GM12878 (cell line): ENCODE results near the gene CCNY. TPM values are rescaled to one million over a fixed set of nuclear protein-coding genes. Genes with fewer than 3 reads are reported as not detected.

Experiments
- ATAC-seq: fragments of 200-7000 bp; cut with Tn5 transposase; 3 replicates; pipeline ENCODE4 v1.9.1; 2020; ENCODE audit warnings: mild to moderate bottlenecking, moderate library complexity
- BruUV-seq: library from RNA; stranded (reverse); fragments of 400-500 nt; replicated peaks from 2 replicates; lab custom pipeline; 2021; lab: Mats Ljungman, UMichigan
- CTCF ChIA-PET: fragments of 300-600 bp; sonication (Branson Sonifier 250); formaldehyde crosslinking; extraction: SDS; loops from one replicate; lab custom pipeline; 2021; ENCODE audit warnings: inconsistent platforms; lab: Yijun Ruan, JAX
- POLR2A ChIA-PET: fragments of 350-600 bp; formaldehyde crosslinking; extraction: SDS; loops from one replicate; lab custom pipeline; 2021; ENCODE audit warnings: inconsistent platforms; lab: Charles Lee
- RAD21 ChIA-PET: fragments of 300-600 bp; sonication (Branson Sonifier 250); formaldehyde crosslinking; loops from one replicate; lab custom pipeline; 2023; ENCODE audit warnings: antibody characterized with exemption; ENCODE audit not compliant: unreplicated experiment; lab: Charles Lee
- SMC1A ChIA-PET: fragments of 300-600 bp; sonication (Branson Sonifier 250); formaldehyde crosslinking; loops from one replicate; lab custom pipeline; 2023; ENCODE audit not compliant: unreplicated experiment, uncharacterized antibody; lab: Charles Lee
- DNase-seq: peaks from one replicate; pipeline ENCODE4 v3.0.0-alpha.2; 2011; ENCODE audit warnings: low read depth, low spot score
- FAIRE-seq: peaks from 3 replicates; lab custom pipeline; 2011; peaks lifted over from hg19 to GRCh38; lab: Jason Lieb, UNC
- H2AFZ ChIP-seq: 2 replicates; pipeline ENCODE4 v1.6.0; 2011; ENCODE audit warnings: low read depth, low read length, control low read depth; ENCODE audit not compliant: control insufficient read depth
- H3K27ac ChIP-seq: 2 replicates; pipeline ENCODE4 v1.5.1; 2011; ENCODE audit warnings: control low read depth; ENCODE audit not compliant: control insufficient read depth, insufficient read depth
- H3K27me3 ChIP-seq, 2 experiments: replicated peaks in 1 of 2; 2 replicates each; pipeline versions ENCODE4 v1.6.0 to v1.6.1; 2011; ENCODE audit warnings: low read length in 1 of 2; ENCODE audit not compliant: control insufficient read depth in 2 of 2, insufficient read depth in 2 of 2
- H3K36me3 ChIP-seq, 2 experiments: 2 replicates each; pipeline ENCODE4 v1.5.1; 2011; ENCODE audit warnings: low read length in 1 of 2; ENCODE audit not compliant: control insufficient read depth in 2 of 2, insufficient read depth in 2 of 2
- H3K4me1 ChIP-seq: 2 replicates; pipeline ENCODE4 v1.6.1; 2011; ENCODE audit warnings: mild to moderate bottlenecking, low read length, moderate library complexity, mixed read lengths; ENCODE audit not compliant: control insufficient read depth, insufficient read depth
- H3K4me2 ChIP-seq: 2 replicates; pipeline ENCODE4 v1.6.0; 2011; ENCODE audit warnings: control low read depth; ENCODE audit not compliant: control insufficient read depth, insufficient read depth
- H3K4me3 ChIP-seq: fragments of 200-600 bp; sonication (generic); 2 replicates; pipeline ENCODE4 v1.5.1; 2016
- H3K79me2 ChIP-seq: 2 replicates; pipeline ENCODE4 v1.6.0; 2011; ENCODE audit warnings: low read length; ENCODE audit not compliant: control insufficient read depth, insufficient read depth
- H3K9ac ChIP-seq: 2 replicates; pipeline ENCODE4 v1.8.0; 2011; ENCODE audit warnings: low read length, control low read depth, mixed read lengths; ENCODE audit not compliant: control insufficient read depth, insufficient read depth
- H3K9me3 ChIP-seq: replicated peaks from 3 replicates; pipeline ENCODE4 v1.5.1; 2011; ENCODE audit warnings: mild to moderate bottlenecking, low read length; ENCODE audit not compliant: control insufficient read depth, insufficient read depth
- H4K20me1 ChIP-seq: 2 replicates; pipeline ENCODE4 v1.6.0; 2011; ENCODE audit not compliant: control insufficient read depth, insufficient read depth
- MYB ChIP-seq: fragments of 150-350 bp; IDR thresholded peaks from 2 replicates; pipeline ENCODE4 v1.6.1; 2014; ENCODE audit warnings: mild to moderate bottlenecking, low read depth, low read length, borderline replicate concordance
- STAT3 ChIP-seq: IDR thresholded peaks from 2 replicates; pipeline ENCODE4 v1.6.1; 2011; ENCODE audit warnings: low read depth, low read length, improper control_type of control experiment
- YBX1 ChIP-seq: fragments of 450-650 bp; IDR thresholded peaks from 2 replicates; pipeline ENCODE4 v1.6.1; 2016; ENCODE audit warnings: antibody characterized with exemption
- YY1 ChIP-seq: IDR thresholded peaks from 2 replicates; pipeline ENCODE4 v1.6.1; 2011; ENCODE audit warnings: low read depth, mild to moderate bottlenecking, low read length
- ZNF217 ChIP-seq: fragments of 450-650 bp; IDR thresholded peaks from 2 replicates; pipeline ENCODE4 v1.6.1; 2017; ENCODE audit warnings: antibody characterized with exemption, mild to moderate bottlenecking
- WGBS: methylation state at CpG from one replicate; pipeline ENCODE4 v1.1.6; 2016; ENCODE audit warnings: low lambda C conversion rate; ENCODE audit not compliant: insufficient replicate concordance, insufficient coverage; ENCODE audit errors: missing lambda C conversion rate; 5-methylcytosine and 5-hydroxymethylcytosine counted together
- in situ Hi-C: fragments of 300-500 bp; cut with MboI; formaldehyde crosslinking; loops from 9 replicates; pipeline ENCODE4 v1.14.3; 2018; ENCODE audit warnings: mixed read lengths
- intact Hi-C: fragments of 100-400 bp; cut with micrococcal nuclease; formaldehyde crosslinking; loops from one replicate; pipeline ENCODE4 v1.14.2; 2022; ENCODE audit not compliant: unreplicated experiment
- polyA plus RNA-seq, 11 experiments: library from polyadenylated mRNA; depleted of rRNA in 4 of 11; unstranded in 6 of 11; stranded (reverse) in 5 of 11; fragments of >200 nt; fragmentation: Nextera tagmentation in 4 of 11; fragmentation: Illumina TruSeq in 1 of 11; extraction: Ambion mirVana in 4 of 11; extraction: Trizol in 1 of 11; gene quantifications; 1 replicate in 1 of 11; 2 replicates in 10 of 11; pipeline versions ENCODE4 v1.2.1 to v1.2.3, GENCODE V29; 2011 to 2016; ENCODE audit warnings: inconsistent platforms in 2 of 11, missing spikeins in 2 of 11, low read depth in 1 of 11
- total RNA-seq, 4 experiments: library from RNA; depleted of rRNA in 3 of 4; stranded (reverse); fragments of >200 nt in 3 of 4; fragmentation: Illumina TruSeq in 1 of 4; extraction: Trizol in 1 of 4; gene quantifications; 2 replicates each; pipeline versions ENCODE4 v1.2.1 to v1.2.3, GENCODE V29; 2013 to 2021
- TF ChIP-seq, protein P1 (sequence below): IDR thresholded peaks from 2 replicates; pipeline ENCODE4 v1.6.1; 2012; ENCODE audit warnings: mild to moderate bottlenecking, low read depth, low read length

Gene CCNY
- total and polyA plus RNA-seq, 10 of the 15 experiments (the other 5 are each of a cell fraction or from before 2014, with no cell fraction given): 3.6 to 50.0 (median 26.1) TPM

DNA sequence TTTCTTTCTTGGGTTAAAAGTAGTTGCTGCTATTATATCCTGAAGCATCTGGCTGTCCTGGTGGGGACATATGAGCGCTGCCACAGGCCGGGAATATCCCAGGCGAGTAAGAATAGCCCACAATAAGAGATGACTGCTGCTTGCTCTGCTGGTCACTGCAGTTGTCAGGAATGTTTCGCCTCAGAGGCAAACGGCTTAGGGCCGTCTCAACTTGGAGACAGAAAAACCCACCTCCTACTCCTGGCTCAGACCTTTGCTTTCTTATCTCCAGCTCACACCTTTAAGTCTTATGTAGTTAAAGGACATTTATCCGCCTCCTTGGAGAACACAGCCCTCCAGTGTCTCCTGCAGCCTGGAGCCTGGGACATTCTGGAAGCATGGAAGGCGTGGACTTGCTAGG is 268.9 kb downstream of the CCNY start, which contains the start of gene GJD4:
GJD4 (plus strand) TSS at position 151 of the 400 bp plus-strand sequence; CDS start at position 378, 227 bp downstream.
- no peak within 1 kb of the TSS for H2AFZ ChIP-seq
- ChIA-PET SMC1A (no interaction called here), POLR2A (no interaction called here), CTCF (no interaction called here), RAD21 (no interaction called here)
- peaks cover 1 to 5% of the 10 kb centered on the region in 2 experiments; a peak in 3 of 4 replicates for H3K27me3 ChIP-seq
- no peaks in the 10 kb centered on the region; the same call in 2 of the 3 replicates for H3K9me3 ChIP-seq
- WGBS: 31% methylated on average over 8 of the region's 8 CpGs
- DNase-seq (no peak), ATAC-seq (no peak), FAIRE-seq (no peak)
- H3K9ac ChIP-seq: no peak within 1 kb of the TSS
- H4K20me1 ChIP-seq: no peaks in the 10 kb centered on the region
- BruUV-seq: no TSS peak
- intact Hi-C loops (no loop called here), in situ Hi-C loops (no loop called here)
- H3K4me2 ChIP-seq: no peak within 1 kb of the TSS
- H3K4me1 ChIP-seq: no peaks in the 10 kb centered on the region
- TF ChIP-seq YBX1 (no peak), STAT3 (no peak), YY1 (no peak), ZNF217 (no peak), MYB (no peak)
- TF ChIP-seq, protein P1, sequence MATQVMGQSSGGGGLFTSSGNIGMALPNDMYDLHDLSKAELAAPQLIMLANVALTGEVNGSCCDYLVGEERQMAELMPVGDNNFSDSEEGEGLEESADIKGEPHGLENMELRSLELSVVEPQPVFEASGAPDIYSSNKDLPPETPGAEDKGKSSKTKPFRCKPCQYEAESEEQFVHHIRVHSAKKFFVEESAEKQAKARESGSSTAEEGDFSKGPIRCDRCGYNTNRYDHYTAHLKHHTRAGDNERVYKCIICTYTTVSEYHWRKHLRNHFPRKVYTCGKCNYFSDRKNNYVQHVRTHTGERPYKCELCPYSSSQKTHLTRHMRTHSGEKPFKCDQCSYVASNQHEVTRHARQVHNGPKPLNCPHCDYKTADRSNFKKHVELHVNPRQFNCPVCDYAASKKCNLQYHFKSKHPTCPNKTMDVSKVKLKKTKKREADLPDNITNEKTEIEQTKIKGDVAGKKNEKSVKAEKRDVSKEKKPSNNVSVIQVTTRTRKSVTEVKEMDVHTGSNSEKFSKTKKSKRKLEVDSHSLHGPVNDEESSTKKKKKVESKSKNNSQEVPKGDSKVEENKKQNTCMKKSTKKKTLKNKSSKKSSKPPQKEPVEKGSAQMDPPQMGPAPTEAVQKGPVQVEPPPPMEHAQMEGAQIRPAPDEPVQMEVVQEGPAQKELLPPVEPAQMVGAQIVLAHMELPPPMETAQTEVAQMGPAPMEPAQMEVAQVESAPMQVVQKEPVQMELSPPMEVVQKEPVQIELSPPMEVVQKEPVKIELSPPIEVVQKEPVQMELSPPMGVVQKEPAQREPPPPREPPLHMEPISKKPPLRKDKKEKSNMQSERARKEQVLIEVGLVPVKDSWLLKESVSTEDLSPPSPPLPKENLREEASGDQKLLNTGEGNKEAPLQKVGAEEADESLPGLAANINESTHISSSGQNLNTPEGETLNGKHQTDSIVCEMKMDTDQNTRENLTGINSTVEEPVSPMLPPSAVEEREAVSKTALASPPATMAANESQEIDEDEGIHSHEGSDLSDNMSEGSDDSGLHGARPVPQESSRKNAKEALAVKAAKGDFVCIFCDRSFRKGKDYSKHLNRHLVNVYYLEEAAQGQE: no peak
- no peaks in the 10 kb centered on the region for H3K79me2 ChIP-seq
- no peaks in the 10 kb centered on the region for H3K36me3 ChIP-seq
- no peak within 1 kb of the TSS for H3K27ac ChIP-seq
- no peak within 1 kb of the TSS for H3K4me3 ChIP-seq
